ENCODE measurements around the gene CFAP141.
"Not testable (repeated sequence)": the region's sequence is repeated elsewhere in the genome, so short reads cannot be mapped to it uniquely, and the experiment has no call there.

The CFAP141 gene

DNA sequence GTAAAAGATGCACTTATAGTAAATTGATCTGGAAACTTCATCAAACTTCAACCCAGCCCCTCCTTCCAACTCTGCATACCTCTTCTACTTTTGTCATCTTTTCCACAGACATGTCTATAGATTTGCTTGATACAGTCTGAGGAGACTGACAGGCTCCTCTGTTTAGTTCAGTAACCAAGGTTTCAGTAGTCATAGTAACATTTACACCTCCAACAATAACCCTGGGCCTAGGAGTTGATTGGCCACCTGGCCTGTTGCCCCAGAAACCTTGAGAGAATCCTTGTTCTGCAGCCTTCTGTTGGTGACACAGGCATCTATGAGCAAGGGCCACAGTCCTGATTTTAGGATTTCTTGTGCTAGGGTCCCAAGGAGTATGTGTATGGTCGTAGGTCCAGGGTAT is at the start of gene CFAP141:
TSS of gene CFAP141 (minus strand) at position 138 of the 400 bp plus-strand sequence. CDS start at position 112, 26 bp downstream.
- peak; percentile 37 for DNase-seq

- no peak for DNase-seq
These were observed 47.5 kb upstream of the CFAP141 start for GRCh38 chr1:154253671-154254070.

DNA sequence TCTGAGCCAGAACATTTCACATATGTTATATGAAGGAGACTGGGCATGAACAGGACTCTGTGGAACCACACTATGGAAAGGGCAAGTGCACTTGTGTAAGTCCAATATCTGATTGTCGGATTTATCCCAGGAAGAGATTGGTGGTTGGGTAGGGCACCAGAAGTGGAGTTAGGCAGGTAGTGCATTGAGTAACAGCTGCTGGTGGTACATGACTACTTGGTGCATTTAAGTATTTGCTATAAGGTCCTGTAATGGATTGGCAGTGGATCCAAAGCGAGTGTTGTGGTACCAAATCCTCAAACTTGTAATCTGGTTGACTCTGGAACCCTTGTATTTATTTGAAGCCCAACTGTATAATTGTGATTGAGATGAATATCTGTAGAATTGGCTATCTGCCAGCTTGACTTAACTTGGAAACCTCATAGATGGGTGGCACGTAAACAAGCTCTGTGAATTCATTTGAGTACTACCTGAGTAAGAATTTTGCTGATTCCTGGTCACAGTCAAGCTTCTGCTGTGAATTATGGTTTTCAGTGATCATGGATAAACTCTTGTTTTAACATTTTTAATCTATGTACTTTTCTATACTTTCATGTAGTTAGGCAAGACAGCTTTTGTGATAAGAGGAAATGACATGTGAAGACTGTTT is 35.7 kb upstream of the CFAP141 start:
- DNase-seq: peak; percentile 26

DNA sequence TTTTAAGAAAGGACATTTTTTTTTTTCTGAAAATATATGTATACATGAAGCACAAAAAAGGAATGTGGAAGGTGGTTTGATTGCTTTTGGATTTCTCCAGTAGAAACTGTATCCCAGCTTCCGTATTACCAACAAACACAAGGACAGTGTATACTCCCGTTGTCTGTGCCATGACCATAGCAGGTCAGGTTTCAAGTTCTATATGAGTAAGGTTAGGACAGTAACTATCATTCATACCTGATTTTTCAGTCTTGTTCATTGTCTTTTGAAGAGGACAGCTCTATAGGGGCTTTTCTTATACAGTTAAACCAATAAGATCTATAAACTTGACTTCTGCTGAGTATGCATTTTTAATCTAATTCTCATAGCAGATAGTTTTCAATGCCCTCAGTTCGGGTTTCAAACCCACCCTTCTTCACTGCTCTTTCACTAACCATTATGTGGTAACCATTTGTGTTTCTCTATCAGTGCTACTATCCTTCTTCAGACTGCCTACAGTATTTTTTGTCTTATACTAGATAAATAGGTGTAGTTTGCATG is 34.2 kb upstream of the CFAP141 start:
- no peak for DNase-seq

- no peak for DNase-seq
These were observed 33.4 kb upstream of the CFAP141 start for GRCh38 chr1:154239491-154239890.

DNA sequence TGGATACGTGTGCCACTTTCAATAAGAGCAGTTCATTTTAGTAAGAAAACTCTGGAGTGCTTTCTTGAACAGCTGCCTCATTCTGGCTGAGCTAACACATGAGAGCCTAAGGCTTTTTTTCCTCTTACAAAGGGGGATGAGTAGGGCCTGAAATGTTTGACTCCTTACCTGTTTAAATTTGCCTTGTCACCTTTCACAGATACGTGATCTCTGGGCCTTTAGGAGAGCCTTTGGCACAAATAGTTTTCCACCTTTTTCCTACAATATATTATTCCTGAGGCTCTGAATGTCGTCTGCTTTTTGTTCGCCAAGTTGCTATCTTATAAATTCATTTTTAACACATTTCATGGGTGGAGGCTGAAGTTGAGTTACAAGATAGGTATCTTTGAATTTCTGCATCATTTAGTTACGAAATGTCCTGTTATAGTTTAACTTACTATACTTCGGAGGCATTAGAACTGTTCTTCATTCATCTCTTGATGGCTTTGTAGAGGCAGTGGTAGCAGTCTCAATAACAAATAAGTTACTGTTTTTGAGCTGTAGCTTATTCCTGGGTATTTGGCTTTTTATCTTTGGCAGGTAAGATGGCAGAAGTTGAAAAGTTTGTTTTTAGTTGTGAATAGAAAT is 31.9 kb upstream of the CFAP141 start:
- no peak for DNase-seq

GRCh38 chr1:154237435-154237834 is 31.3 kb upstream of the CFAP141 start:
- no peak for DNase-seq

DNA sequence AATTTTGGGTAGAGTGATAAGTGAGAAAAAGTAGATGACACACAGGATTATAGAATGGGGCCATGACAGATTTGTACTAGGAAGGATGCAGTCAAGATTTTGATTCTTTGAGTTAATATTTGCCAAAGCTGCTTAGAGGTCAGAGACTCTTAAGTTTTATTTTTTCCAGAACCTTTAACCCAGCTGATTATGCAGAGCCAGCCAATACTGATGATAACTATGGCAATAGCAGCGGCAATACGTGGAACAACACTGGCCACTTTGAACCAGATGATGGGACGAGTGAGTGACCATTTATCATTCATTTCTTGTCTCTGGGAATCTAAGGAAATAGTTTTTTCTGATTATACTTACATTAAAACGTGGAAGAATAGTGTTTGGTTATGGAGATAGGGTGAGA is 30.7 kb upstream of the CFAP141 start:
- DNase-seq: no peak

DNA sequence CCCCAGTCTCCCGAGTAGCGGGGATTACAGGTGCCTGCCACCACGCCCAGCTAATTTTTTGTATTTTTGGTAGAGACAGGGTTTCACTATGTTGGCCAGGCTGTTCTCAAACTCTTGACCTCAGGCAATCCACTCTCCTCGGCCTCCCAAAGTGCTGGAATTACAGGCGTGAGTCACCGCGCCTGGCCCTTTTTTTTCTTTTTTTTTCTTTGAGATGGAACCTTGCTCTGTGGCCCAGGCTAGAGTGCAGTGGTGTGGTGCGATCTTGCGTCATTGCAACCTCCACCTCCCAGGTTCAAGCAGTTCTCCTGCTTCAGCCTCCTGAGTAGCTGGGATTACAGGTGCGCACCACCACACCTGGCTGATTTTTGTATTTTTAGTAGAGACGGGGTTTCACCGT is 27.0 kb upstream of the CFAP141 start:
- DNase-seq: not testable (repeated sequence)

DNA sequence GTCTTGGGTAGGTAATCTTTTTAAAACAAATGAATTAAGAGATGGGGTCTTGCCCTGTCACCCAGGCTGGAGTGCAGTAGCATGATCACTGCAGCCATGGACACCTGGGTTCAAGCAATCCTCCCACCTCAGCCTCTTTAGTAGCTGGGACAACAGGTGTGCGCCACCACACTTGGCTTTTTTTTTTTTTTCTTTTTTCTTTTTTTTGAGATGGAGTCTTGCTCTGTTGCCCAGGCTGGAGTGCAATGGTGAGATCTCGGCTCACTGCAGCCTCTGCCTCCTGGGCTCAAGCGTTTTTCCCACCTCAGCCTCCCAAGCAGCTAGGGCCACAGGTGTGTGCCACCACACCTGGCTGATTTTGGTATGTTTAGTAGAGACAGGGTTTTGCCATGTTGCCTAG is 25.0 kb upstream of the CFAP141 start:
- DNase-seq: not testable (repeated sequence)

DNA sequence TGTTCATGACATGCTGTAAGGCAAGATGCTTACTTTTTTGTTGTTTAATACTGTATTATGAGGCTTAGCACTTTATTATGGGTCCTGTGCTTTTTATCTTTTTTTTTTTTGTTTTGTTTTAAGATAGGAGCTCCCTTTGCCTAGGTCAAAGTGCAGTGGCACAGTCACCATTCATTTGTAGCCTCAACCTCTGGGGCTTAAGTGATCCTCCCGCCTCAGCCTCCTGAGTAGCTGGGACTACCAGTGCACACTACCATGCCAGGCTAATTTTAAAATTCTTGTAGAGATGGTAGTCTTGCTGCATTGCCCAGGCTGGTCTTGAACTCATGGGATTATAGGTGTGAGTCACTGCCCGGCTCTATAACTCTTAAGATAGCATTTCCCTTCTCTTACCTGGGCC is 19.2 kb upstream of the CFAP141 start:
- DNase-seq: no peak

DNA sequence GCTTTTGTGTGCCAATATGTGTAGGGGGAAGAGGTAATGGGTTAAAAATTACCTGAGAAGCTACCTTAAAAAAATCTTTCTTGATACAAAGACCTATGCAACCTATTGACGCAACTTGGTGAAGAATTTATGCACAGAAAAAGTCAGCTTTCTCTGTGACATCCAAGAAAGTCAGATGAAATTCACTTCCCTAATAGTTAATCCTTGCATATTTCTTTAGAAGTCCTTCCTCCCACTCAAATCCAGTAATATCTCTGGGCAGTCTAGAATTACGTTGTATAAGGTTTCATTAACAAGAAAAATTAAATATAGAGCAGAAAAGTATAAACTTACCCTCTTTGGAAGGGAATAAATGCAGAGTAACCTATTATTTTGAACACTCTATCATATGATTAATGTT is 17.5 kb upstream of the CFAP141 start:
- no peak for DNase-seq

DNA sequence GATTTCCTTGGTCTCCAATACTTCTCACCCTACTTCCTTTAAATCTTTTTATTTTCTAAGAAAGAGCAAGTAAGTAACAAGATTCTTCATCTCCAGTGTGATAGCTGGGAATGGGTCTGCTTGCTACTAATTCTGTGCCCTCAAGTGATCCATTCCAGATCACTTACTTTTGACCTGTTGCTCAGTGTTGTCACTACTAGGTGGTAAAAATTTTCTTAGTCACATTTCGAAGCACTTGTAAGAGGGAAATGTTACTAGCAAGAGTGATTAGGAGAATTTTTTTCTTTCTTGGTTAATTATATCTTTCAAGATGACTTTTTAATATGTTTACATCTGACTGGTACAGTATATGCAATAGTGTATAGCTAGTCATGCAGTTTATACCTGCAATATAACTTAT is 16.8 kb upstream of the CFAP141 start:
- no peak for DNase-seq

- DNase-seq: no peak
These were observed 16.4 kb upstream of the CFAP141 start for GRCh38 chr1:154222518-154222917.

DNA sequence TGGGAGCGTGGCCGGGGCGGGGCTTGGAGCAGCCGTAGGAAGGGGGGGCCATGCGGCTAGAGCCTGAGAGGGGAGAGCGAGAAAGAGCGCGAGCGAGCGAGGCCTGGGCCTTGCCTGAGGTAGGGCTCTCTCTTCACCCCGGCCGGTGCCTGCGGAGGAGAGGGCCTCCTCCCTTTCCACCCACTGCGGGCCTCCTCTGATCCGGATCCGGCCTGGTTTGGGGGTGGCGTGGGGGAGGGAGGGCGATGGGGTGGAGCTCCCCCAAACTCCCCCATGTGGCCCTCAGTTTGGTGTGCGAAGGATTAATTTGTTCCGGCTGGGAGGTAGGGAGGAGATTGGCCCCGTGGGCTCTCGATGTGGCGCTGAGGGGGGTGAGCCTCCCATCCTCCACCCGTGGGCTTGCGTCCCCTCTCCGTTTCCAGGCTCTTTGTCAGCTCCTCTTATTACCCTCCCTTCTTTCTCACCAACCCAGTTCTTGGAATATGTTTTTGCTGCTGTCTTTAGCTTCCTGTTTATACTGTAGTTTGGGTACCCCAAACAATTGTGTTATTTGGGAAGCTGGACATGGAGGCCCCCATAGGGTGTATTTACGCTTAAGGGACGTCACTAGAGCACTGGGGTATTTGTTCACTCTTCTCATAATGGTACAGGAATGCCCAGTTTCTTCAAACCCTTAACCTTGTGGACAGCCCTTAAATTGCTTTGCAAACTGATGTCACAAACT is 15.3 kb upstream of the CFAP141 start:
- DNase-seq: peak; percentile 76

DNA sequence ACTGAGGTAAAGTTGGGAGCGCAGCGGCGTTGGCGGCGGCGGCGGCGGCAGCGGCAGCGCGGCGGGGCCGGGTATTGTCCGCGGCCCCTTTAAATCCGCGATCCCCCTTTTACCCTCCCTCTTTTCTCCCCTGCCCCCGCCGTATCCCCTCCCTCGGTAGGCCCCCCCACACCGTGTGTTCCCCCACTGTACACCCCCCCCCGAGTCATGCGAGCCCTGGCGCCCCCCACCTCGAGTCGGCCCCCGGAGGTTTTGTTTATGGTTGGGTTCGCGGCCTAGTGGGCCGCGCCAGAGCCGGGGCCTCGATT is 14.8 kb upstream of the CFAP141 start:
- DNase-seq: no peak

- DNase-seq: peak; percentile 100
These were observed 14.2 kb upstream of the CFAP141 start, which contains the start of gene UBAP2L for GRCh38 chr1:154220071-154220969. Gene UBAP2L (plus strand): TSS chr1:154220955. CDS start chr1:154225124, 4,169 bp downstream.

GRCh38 chr1:154219541-154219940 is 13.4 kb upstream of the CFAP141 start:
- DNase-seq: peak; percentile 53

GRCh38 chr1:154218545-154218944 is 12.4 kb upstream of the CFAP141 start:
- DNase-seq: no peak

GRCh38 chr1:154213274-154213673 is 7.1 kb upstream of the CFAP141 start:
- DNase-seq: no peak

DNA sequence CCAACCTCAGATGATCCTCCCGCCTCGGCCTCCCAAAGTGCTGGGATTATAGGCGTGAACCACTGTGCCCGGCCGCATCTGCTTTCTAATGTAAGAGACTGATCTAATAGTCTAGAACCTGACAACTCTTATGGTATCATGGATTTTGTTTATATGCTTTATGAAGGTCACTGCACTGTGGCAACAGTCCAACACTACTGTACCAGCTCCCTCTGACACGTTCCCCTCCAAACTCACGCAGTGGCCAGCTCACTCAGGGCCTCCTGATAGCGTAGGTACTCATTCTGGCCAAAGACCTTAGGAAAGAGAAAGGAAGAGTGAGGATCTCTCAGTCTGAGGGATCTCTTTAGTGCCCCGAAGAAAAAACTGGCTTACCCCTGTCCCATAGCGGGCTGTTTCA is 6.0 kb upstream of the CFAP141 start:
- DNase-seq: no peak

- no peak for DNase-seq
These were observed 2.7 kb upstream of the CFAP141 start for GRCh38 chr1:154208677-154209388.

Measured in NCI-H82 (cell line).